ENCODE results near the gene GALNT12.

Gene GALNT12

DNA sequence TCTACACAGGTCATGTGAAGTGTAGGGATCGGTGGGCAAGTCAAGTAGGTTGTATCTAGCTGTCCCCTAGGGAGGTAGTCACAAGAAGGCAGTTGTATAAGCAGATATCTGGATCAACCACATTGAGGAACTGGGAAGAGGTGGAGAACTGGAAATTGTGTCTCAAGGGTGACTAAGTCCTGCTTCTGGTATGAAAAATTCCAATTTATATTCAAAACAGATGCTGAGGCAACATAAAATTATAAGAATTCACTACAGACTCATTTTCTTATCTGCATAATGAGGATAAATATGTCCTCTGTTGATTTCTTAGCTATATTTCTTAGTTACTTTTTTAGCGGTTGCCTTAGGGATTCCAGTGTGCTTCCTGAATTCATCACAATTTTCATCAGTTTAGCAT lies 46.8 kb downstream of the GALNT12 start:
- Histone ChIP-seq H3K4me3 (ENCODE audit: low read length) (no peak overlapping the region), H3K4me2 (ENCODE audit: low read length) (no peak overlapping the region), H3K9me3 (replicated peaks; ENCODE audit: low read length) (no peaks in the 10 kb centered on the region), H3K4me1 (ENCODE audit: control insufficient read depth, insufficient read depth, low read length) (no peaks in the 10 kb centered on the region), H3K27me3 (ENCODE audit: control insufficient read depth, insufficient read depth, low read length) (peaks cover 33% of the 10 kb centered on the region), H3K9ac (ENCODE audit: low read depth, low read length) (no peak overlapping the region), H3K36me3 (ENCODE audit: insufficient read depth, low read length) (no peaks in the 10 kb centered on the region)

DNA sequence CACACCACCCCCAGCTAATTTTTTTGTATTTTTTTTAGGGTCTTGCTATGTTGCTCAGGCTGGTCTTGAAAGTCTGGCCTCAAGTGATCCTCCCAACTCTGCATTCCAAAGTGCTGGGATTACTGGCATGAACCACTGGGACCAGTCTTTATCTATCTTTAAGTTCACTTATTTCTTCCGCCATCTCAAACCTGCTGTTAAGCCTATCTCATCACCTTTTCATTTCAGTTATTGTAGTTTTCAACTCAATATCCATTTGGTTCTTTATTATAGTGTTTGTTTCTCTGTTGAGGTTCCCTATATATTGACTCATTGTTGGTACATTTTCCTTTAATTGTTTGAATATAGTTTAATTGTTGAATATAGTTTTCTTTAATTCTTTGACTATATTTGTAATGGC lies 48.1 kb downstream of the GALNT12 start:
- Histone ChIP-seq H3K27me3 (ENCODE audit: control insufficient read depth, insufficient read depth, low read length) (peaks cover 40% of the 10 kb centered on the region), H3K36me3 (ENCODE audit: insufficient read depth, low read length) (no peaks in the 10 kb centered on the region), H3K4me3 (ENCODE audit: low read length) (no peak overlapping the region), H3K4me1 (ENCODE audit: control insufficient read depth, insufficient read depth, low read length) (no peaks in the 10 kb centered on the region), H3K9ac (ENCODE audit: low read depth, low read length) (no peak overlapping the region), H3K9me3 (replicated peaks; ENCODE audit: low read length) (no peaks in the 10 kb centered on the region), H3K4me2 (ENCODE audit: low read length) (no peak overlapping the region)

DNA sequence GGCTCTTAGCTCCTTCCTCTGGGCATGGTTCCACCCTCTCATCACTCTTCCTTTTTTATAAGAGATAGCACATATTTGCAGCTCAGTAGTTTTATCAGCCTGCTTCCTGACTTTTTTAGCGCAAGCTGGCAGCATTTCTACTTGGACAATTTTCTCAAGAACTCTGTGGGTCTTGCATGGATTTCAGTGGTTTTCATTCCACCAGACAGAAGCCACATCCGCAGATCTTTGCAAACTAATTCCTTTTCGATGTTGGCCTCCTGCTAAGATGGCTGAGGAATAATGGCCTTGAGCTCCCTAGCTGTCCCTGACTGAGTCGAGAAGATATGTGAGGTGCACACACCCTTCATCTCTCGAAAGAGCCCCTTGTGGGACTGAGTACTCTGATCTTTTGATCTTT lies 49.5 kb downstream of the GALNT12 start:
- Histone ChIP-seq H3K9me3 (replicated peaks; ENCODE audit: low read length) (no peaks in the 10 kb centered on the region), H3K36me3 (ENCODE audit: insufficient read depth, low read length) (no peaks in the 10 kb centered on the region)

DNA sequence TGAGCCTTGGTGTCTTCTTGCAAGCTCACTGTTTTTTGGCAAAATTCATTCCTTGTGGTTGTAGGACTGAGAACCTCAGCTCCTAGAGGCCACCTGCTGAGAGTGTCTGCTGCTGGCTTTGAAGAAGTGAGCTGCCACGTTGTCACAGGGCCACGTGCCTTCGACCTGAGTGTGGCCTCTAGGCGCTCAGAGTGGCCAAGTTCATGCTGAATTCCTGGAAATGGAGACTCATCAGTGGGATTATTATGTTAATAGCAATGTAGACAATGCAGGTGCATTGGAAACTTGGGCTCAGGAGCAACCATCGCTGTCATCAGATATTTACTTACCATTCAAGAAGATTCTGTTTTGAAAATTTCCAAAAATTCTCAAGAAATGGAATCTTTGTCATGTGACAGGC lies 52.5 kb downstream of the GALNT12 start:
- Histone ChIP-seq H3K27me3 (ENCODE audit: control insufficient read depth, insufficient read depth, low read length) (peaks cover 42% of the 10 kb centered on the region), H3K4me3 (ENCODE audit: low read length) (no peak overlapping the region), H3K4me2 (ENCODE audit: low read length) (no peak overlapping the region), H3K4me1 (ENCODE audit: control insufficient read depth, insufficient read depth, low read length) (peaks cover 16% of the 10 kb centered on the region), H3K36me3 (ENCODE audit: insufficient read depth, low read length) (no peaks in the 10 kb centered on the region), H3K9ac (ENCODE audit: low read depth, low read length) (no peak overlapping the region), H3K9me3 (replicated peaks; ENCODE audit: low read length) (no peaks in the 10 kb centered on the region)

More for the DNA sequence above, 49.5 kb downstream of the GALNT12 start:
- Histone ChIP-seq H3K27me3 (ENCODE audit: control insufficient read depth, insufficient read depth, low read length) (peaks cover 37% of the 10 kb centered on the region), H3K4me1 (ENCODE audit: control insufficient read depth, insufficient read depth, low read length) (peaks cover 9% of the 10 kb centered on the region), H3K4me2 (ENCODE audit: low read length) (no peak overlapping the region), H3K4me3 (ENCODE audit: low read length) (no peak overlapping the region), H3K9ac (ENCODE audit: low read depth, low read length) (no peak overlapping the region)

DNA sequence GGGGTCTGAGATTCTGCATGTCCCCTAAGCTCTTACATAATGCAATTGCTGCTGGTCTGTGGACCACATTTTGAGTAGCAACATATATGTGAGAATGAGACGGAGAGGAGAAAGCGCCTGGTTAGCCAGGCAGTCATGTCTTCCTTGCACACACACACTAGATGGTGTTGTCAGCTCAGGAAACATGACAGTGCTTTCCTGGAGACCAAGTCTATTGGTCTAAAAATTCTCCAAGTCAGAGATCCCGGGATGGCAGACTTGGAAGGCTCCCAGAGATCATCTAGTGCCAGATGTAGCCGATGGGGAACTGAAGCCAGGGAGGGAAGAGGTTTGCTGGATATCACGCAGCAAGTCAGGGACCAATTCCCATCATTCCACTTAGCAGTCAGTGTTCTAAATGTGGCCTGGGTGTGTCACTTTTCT lies 53.4 kb downstream of the GALNT12 start:
- Histone ChIP-seq H3K9me3 (replicated peaks; ENCODE audit: low read length) (no peaks in the 10 kb centered on the region), H3K4me1 (ENCODE audit: control insufficient read depth, insufficient read depth, low read length) (peaks cover 16% of the 10 kb centered on the region), H3K36me3 (ENCODE audit: insufficient read depth, low read length) (no peaks in the 10 kb centered on the region), H3K4me3 (ENCODE audit: low read length) (no peak overlapping the region), H3K27me3 (ENCODE audit: control insufficient read depth, insufficient read depth, low read length) (peaks cover 50% of the 10 kb centered on the region), H3K9ac (ENCODE audit: low read depth, low read length) (no peak overlapping the region), H3K4me2 (ENCODE audit: low read length) (no peak overlapping the region)

DNA sequence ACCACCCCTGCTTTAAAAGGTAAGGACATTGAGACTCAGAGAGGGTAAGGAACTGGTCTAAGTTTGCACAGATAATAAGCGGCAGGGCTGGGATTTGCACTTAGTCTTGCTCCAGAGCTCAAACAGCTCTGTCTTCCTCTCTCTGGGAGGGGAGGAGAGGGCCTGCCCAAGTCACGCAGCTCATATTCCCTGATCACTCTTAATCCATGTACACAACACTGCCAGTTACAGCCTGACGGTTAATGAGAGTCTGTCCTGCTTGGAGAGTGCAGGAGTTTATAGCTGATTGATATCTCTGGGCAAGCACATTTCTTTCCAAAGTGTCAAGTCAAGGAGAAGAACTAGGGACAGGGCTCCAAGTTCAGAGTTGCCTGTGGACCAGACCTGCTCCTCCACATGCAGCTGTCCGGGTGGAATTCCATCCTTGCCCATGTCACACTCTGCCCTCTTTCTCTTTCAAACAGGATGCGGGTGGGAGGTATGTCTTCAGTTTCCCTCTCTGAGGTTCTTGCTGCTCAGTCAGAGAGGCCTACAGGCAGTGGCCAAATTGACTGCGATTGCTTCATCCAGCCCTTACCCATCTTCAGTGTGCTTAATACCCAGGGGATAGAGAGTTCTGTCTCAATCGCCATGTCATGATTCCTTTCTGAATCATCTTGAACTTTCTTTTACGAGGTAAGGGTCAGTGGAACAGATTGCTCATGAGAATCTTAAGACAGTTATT lies 54.5 kb downstream of the GALNT12 start:
- Histone ChIP-seq H3K27me3 (ENCODE audit: control insufficient read depth, insufficient read depth, low read length) (peaks cover 50% of the 10 kb centered on the region), H3K4me2 (ENCODE audit: low read length) (peak overlapping the region; percentile 42), H3K36me3 (ENCODE audit: insufficient read depth, low read length) (no peaks in the 10 kb centered on the region), H3K9me3 (replicated peaks; ENCODE audit: low read length) (no peaks in the 10 kb centered on the region), H3K4me1 (ENCODE audit: control insufficient read depth, insufficient read depth, low read length) (peaks cover 21% of the 10 kb centered on the region), H3K4me3 (ENCODE audit: low read length) (no peak overlapping the region), H3K9ac (ENCODE audit: low read depth, low read length) (peak overlapping the region; percentile 41)

DNA sequence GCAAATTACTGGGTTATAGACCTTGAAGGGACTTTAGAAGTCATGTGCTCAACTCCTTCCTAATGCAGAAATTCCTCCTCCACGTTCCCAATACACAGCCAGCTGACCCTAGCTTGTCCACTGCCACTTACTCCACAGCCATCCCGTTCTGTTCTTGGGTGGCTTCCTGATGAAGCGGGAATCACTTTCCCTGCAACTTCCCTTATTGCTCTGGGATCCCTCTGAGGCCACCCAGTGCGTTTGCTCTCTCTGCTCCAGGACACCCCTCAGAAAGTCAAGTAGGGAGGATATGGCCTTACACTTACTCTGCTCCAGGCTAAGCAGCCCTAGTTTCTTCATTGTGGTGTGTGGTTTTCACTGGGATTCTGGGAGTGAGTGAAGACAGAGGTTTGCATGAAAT lies 55.5 kb downstream of the GALNT12 start:
- no peak overlapping the region for H3K4me3 ChIP-seq (ENCODE audit: low read length)
- no peaks in the 10 kb centered on the region for H3K36me3 ChIP-seq (ENCODE audit: insufficient read depth, low read length)
- H3K4me2 ChIP-seq (ENCODE audit: low read length), result no peak overlapping the region
- H3K9ac ChIP-seq (ENCODE audit: low read depth, low read length), result no peak overlapping the region
- H3K4me1 ChIP-seq (ENCODE audit: control insufficient read depth, insufficient read depth, low read length), result peaks cover 31% of the 10 kb centered on the region
- H3K9me3 ChIP-seq (replicated peaks; ENCODE audit: low read length), result no peaks in the 10 kb centered on the region
- peaks cover 49% of the 10 kb centered on the region for H3K27me3 ChIP-seq (ENCODE audit: control insufficient read depth, insufficient read depth, low read length)

DNA sequence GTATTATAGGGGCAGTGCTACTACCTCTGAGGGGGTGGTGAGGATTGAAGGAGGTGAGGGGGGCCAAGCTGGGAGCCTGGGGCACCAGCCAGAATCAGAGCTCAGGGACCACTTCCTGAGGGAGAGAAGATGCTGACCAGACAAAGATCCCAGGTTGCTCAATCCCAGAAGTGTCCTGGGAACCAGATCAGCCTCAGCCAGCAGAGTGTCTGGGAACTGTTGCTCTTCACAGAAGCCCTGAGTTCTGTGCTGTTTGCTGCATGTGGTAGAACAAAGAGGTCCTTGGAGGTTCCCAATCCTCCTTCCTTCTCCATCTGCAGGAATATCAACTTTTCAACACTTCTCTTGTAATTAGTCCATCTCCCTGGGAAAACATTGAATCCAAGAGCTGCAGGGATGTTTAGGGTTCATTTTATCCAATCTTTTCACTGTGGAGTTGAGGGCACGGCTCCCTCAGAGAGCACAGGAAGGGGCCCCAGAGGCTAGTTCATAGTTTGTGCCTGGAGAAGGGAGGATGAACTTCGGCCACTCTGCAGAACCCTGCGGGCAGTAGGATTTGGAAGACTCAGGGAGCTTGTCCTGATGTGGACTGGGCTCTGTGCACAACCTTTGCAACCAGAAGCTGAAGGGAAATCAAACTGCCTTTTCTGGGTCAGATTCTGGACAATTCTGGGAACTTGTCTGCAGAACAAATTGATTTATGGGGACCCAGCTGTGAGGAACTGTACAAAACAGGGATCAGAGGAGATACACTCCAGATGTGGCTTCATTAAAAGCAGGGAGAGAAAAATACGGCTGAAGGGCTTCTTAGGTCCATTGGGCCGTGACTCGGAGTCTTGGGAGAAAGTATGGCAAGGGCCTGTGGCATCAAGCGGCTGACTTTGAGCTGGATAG lies 57.1 kb downstream of the GALNT12 start:
- Histone ChIP-seq H3K27me3 (ENCODE audit: control insufficient read depth, insufficient read depth, low read length) (peaks cover 41% of the 10 kb centered on the region), H3K4me1 (ENCODE audit: control insufficient read depth, insufficient read depth, low read length) (peaks cover 31% of the 10 kb centered on the region)

DNA sequence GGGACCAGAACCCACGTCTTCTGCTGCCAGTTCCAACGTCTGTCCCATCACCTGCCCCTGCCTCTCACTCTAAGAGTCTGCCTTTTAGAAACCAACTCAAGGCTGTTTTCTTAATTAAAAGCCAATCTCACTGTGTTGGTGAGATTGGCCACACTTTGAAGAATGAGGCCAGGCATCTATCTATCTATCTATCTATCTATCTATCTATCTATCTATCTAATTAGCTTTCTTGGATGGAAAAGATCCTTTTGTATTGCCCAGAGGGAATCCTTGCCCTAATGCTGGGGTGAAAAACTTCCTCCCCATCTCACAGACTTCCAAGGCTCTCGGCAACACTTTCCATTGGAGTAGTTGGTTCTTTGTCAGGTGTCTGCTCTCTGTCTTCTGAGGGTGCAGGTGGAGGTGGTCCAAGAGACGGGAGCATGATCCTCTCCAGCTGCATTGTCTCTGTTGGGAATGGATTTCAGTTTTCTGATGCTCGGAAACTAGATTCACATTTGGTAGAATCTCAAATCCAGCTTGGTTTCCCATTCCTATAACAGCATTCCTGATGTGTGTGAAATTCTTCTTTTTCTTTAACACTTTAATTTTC lies 57.9 kb downstream of the GALNT12 start:
- no peak overlapping the region for H3K4me2 ChIP-seq (ENCODE audit: low read length)
- H3K9ac ChIP-seq (ENCODE audit: low read depth, low read length), result no peak overlapping the region
- no peaks in the 10 kb centered on the region for H3K9me3 ChIP-seq (replicated peaks; ENCODE audit: low read length)
- H3K4me3 ChIP-seq (ENCODE audit: low read length), result no peak overlapping the region
- peaks cover 35% of the 10 kb centered on the region for H3K27me3 ChIP-seq (ENCODE audit: control insufficient read depth, insufficient read depth, low read length)
- no peaks in the 10 kb centered on the region for H3K36me3 ChIP-seq (ENCODE audit: insufficient read depth, low read length)
- peaks cover 31% of the 10 kb centered on the region for H3K4me1 ChIP-seq (ENCODE audit: control insufficient read depth, insufficient read depth, low read length)

More for the DNA sequence above, 57.1 kb downstream of the GALNT12 start:
- no peaks in the 10 kb centered on the region for H3K36me3 ChIP-seq (ENCODE audit: insufficient read depth, low read length)
- no peaks in the 10 kb centered on the region for H3K9me3 ChIP-seq (replicated peaks; ENCODE audit: low read length)
- no peak overlapping the region for H3K4me3 ChIP-seq (ENCODE audit: low read length)
- H3K9ac ChIP-seq (ENCODE audit: low read depth, low read length), result no peak overlapping the region
- H3K4me2 ChIP-seq (ENCODE audit: low read length), result no peak overlapping the region

DNA sequence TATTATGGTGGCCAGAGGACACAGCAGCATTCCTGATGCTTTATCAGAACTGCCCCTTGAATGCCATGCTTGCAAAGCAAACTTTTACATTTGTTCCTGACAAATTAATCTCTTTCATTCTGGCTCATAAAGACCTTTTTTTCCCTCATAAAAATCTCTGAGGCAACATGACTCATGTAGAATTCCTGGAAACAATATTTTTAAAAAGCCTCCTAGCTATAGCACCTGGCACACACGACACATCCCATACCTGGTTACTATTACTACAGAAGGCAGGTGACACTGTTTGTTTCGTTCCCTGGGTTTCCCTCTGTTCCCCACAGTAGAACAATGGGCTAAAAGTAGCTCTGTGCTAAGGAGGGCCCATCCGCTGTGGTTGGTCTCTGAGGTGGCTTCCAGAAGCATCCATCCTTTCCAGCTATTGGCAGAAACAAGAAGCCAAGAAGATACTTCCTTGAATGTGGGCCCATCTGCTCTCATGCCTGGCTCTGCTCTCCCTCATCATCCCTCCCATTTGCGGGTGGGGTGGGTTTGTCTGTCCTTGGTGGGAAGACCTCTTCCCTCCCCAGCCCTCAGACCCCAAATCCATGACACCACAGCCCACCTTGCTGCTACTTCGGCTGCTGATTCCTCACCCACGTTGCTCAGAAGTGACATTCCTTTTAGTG lies 59.1 kb downstream of the GALNT12 start:
- H3K9me3 ChIP-seq (replicated peaks; ENCODE audit: low read length), result no peaks in the 10 kb centered on the region
- H3K4me1 ChIP-seq (ENCODE audit: control insufficient read depth, insufficient read depth, low read length), result peaks cover 26% of the 10 kb centered on the region
- H3K4me3 ChIP-seq (ENCODE audit: low read length), result no peak overlapping the region
- peaks cover 47% of the 10 kb centered on the region for H3K27me3 ChIP-seq (ENCODE audit: control insufficient read depth, insufficient read depth, low read length)
- H3K4me2 ChIP-seq (ENCODE audit: low read length), result no peak overlapping the region
- no peak overlapping the region for H3K9ac ChIP-seq (ENCODE audit: low read depth, low read length)
- no peaks in the 10 kb centered on the region for H3K36me3 ChIP-seq (ENCODE audit: insufficient read depth, low read length)

DNA sequence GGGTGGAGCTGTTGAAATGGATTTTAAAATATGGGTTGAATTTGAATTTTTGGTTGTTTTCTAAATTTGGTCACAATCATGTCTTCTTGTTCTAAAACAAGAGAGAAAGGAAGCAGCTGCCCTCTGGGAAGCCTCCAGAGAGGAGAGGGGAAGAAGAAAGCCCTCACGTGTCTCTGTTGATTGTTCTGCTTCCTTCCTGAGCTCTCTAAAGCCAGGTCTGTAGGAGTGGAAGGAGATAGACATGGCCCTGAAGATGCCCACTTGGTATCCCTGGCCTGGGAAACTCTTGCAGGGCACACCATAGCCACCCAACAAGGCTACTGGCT lies 59.6 kb downstream of the GALNT12 start:
- H3K27me3 ChIP-seq (ENCODE audit: control insufficient read depth, insufficient read depth, low read length), result peaks cover 51% of the 10 kb centered on the region
- no peak overlapping the region for H3K9ac ChIP-seq (ENCODE audit: low read depth, low read length)

More for the DNA sequence above, 59.6 kb downstream of the GALNT12 start:
- H3K4me1 ChIP-seq (ENCODE audit: control insufficient read depth, insufficient read depth, low read length), result peaks cover 21% of the 10 kb centered on the region
- H3K4me2 ChIP-seq (ENCODE audit: low read length), result no peak overlapping the region
- no peaks in the 10 kb centered on the region for H3K9me3 ChIP-seq (replicated peaks; ENCODE audit: low read length)
- H3K36me3 ChIP-seq (ENCODE audit: insufficient read depth, low read length), result no peaks in the 10 kb centered on the region
- H3K4me3 ChIP-seq (ENCODE audit: low read length), result no peak overlapping the region

All from skeletal muscle satellite cell (primary cell).